ENCODE results near the gene DNAI2. TPM values are rescaled to one million over a fixed set of nuclear protein-coding genes. Genes with fewer than 3 reads are reported as not detected.

DNAI2 gene
- polyA plus RNA-seq, 2 of the 4 experiments (the other 2 are of a cell fraction), result not detected

- DNase-seq (ENCODE audit: low read depth in 1 of 2, low spot score in 1 of 2) (no peak), FAIRE-seq (no peak), ATAC-seq (no peak)
- 0 out of 3 replicates have a peak, but pooled peaks cover 3% of the 10 kb centered on the region for H3K4me1 ChIP-seq
- H3K9me3 ChIP-seq, result peaks cover 5% of the 10 kb centered on the region; the same call in 1 of the 3 replicates
- ChIA-PET CTCF (interaction anchor here (0.7 to 2.2 kb wide), 8 partner anchors 7 to 330 kb away, joined by 3 to 8 read pairs (median 4); no protein-coding TSS in a partner anchor), POLR2A (no interaction called here)
- no peak overlapping the region for H3K27ac ChIP-seq
- no peak overlapping the region for H3K4me3 ChIP-seq
- WGBS (ENCODE audit: missing lambda C conversion rate), result 65% methylated on average over 15 of the region's 15 CpGs
- no peak for TF ChIP-seq MAFK (IDR thresholded peaks at IDR 0.05; ENCODE audit: partially characterized antibody)
- no peak for TF ChIP-seq ZSCAN20 (CRISPR knock-in tag; IDR thresholded peaks at IDR 0.05)
- no peak for TF ChIP-seq HOXB13 (CRISPR knock-in tag; IDR thresholded peaks at IDR 0.05; ENCODE audit: low read depth)
- TF ChIP-seq RCOR1 (IDR thresholded peaks at IDR 0.05; ENCODE audit: low read depth, low read length), result no peak
- TF ChIP-seq CTCF (IDR thresholded peaks at IDR 0.05), result no peak
- no peak for TF ChIP-seq KDM1A (IDR thresholded peaks at IDR 0.05; ENCODE audit: low read depth)
- TF ChIP-seq CBX8 (IDR thresholded peaks at IDR 0.05), result no peak
- TF ChIP-seq BHLHE40 (IDR thresholded peaks at IDR 0.05; ENCODE audit: low read depth, low read length), result no peak
- no peak for TF ChIP-seq TP53 (CRISPR knock-in tag; IDR thresholded peaks at IDR 0.05)
- no peak overlapping the region for H3K4me2 ChIP-seq
Observed at GRCh38 chr17:74307984-74308773, 34.1 kb downstream of the DNAI2 start.

DNA sequence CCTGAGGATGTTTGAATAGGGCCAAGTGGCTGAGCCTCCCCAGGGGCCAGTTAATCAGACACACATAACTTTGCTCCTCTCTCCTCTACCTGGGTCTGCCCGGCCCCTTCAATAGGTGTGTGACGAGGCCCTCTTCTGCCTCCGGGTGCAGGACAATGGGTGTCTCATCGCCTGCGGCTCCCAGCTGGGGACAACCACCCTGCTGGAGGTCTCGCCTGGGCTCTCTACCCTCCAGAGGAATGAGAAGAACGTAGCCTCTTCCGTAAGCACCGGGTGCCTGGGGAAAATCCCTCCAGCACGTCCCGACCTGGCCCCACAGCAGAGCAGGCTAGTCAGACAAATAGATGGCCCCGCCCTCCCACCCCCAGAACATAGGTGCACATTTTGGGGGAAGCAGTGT, 35.9 kb downstream of the DNAI2 start:
- TF ChIP-seq ESRRA (IDR thresholded peaks at IDR 0.05; ENCODE audit: borderline replicate concordance, low read length), result no peak
- TF ChIP-seq SREBF2 (IDR thresholded peaks at IDR 0.05), result no peak
- FAIRE-seq (no peak), ATAC-seq (peak in 1 of 2 experiments; percentile 50; a peak in 3 of 6 replicates), DNase-seq (ENCODE audit: low read depth in 1 of 2, low spot score in 1 of 2) (peak in 1 of 2 experiments; percentile 25)
- POLR2A ChIA-PET, result no interaction called here
- no peak overlapping the region for H3K27ac ChIP-seq
- peaks cover 2% of the 10 kb centered on the region; the same call in 1 of the 3 replicates for H3K9me3 ChIP-seq
- no peak overlapping the region for H3K4me3 ChIP-seq
- CTCF ChIA-PET, result interaction anchor here (0.7 to 2.2 kb wide), 5 partner anchors 9 to 111 kb away, joined by 3 to 8 read pairs (median 5); no protein-coding TSS in a partner anchor
- H3K4me1 ChIP-seq, result 0 out of 3 replicates have a peak, but pooled peaks cover 3% of the 10 kb centered on the region
- WGBS (ENCODE audit: missing lambda C conversion rate), result 13% methylated on average over 11 of the region's 12 CpGs
- no peak overlapping the region for H3K4me2 ChIP-seq

DNA sequence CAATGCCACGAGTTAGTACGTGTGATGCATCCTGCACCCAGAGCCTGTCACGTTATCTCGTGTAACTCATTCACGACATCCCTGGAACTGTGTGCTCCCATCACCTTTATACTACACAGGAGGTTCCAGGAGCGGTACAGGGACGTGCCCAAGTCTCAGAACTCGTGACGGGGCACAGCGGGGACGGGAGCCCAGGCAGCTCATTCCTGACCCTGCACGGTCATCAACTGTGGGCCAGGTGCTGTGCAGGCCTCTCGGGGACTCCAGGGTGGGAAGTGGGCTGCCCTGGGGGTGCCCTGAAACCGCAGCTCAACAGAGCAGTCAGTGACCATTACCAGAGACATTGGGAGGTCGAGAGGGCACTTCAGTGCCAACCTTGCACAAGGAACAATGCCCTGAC, 40.8 kb downstream of the DNAI2 start:
- Histone ChIP-seq H3K27ac (no peak overlapping the region), H3K4me3 (no peak overlapping the region), H3K4me1 (0 out of 3 replicates have a peak, but pooled peaks cover 2% of the 10 kb centered on the region), H3K4me2 (no peak overlapping the region), H3K9me3 (no peaks in the 10 kb centered on the region)
- FAIRE-seq, result no peak
- DNase-seq (ENCODE audit: low read depth in 1 of 2, low spot score in 1 of 2), result no peak
- 47% methylated on average over 15 of the region's 15 CpGs for WGBS (ENCODE audit: missing lambda C conversion rate)
- ChIA-PET POLR2A (no interaction called here), CTCF (interaction anchor here (0.7 to 2.7 kb wide), 7 partner anchors 14 to 53 kb away, joined by 3 to 9 read pairs (median 4); partner anchors contain the start of gene BTBD17)
- ATAC-seq, result no peak
- TF ChIP-seq EHMT2 (IDR thresholded peaks at IDR 0.05; ENCODE audit: low read depth), result no peak

DNA sequence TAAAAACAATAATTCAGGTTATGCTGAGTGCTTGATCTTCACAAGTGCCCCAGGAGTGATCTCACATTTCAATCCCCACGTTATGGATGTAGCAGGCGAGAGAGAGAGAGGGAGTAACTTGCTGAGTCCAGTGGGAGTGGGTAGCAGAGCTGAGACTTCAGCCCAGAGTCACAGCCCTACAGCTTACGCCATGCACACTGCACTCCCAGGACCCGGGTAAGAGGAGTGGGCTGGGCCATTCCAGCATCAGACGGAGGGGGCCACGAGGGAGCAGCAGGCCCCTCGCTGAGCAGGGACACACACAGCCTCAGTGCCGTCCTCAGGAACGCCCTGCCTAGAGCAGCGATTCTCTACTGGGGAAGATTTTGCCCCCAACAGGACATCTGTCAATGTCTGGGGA, 42.2 kb downstream of the DNAI2 start:
- 48% methylated on average over 10 of the region's 10 CpGs for WGBS (ENCODE audit: missing lambda C conversion rate)
- ATAC-seq (no peak; a peak in 1 of 6 replicates), FAIRE-seq (no peak), DNase-seq (ENCODE audit: low read depth in 1 of 2, low spot score in 1 of 2) (no peak)
- H3K27ac ChIP-seq, result no peak overlapping the region
- ChIA-PET CTCF (interaction anchor here (0.8 to 1.3 kb wide), 3 partner anchors 12 to 45 kb away, joined by 3 to 5 read pairs (median 3); no protein-coding TSS in a partner anchor), POLR2A (no interaction called here)
- no peak overlapping the region for H3K4me2 ChIP-seq
- H3K4me1 ChIP-seq, result no peaks in the 10 kb centered on the region
- H3K4me3 ChIP-seq, result no peak overlapping the region
- no peaks in the 10 kb centered on the region for H3K9me3 ChIP-seq
- TF ChIP-seq FOSL2 (IDR thresholded peaks at IDR 0.05) (no peak), FOSL2 (CRISPR knock-in tag; IDR thresholded peaks at IDR 0.05) (no peak), HOXB5 (CRISPR knock-in tag; IDR thresholded peaks at IDR 0.05) (no peak), CBX2 (IDR thresholded peaks at IDR 0.05; ENCODE audit: borderline replicate concordance, low read depth) (no peak), CEBPB (IDR thresholded peaks at IDR 0.05) (no peak), NPAS2 (CRISPR knock-in tag; IDR thresholded peaks at IDR 0.05; ENCODE audit: borderline replicate concordance) (no peak), TP53 (CRISPR knock-in tag; IDR thresholded peaks at IDR 0.05) (no peak), ESRRA (IDR thresholded peaks at IDR 0.05; ENCODE audit: borderline replicate concordance, low read length) (no peak), HES2 (IDR thresholded peaks at IDR 0.05) (no peak), ELK1 (IDR thresholded peaks at IDR 0.05; ENCODE audit: low read depth, low read length) (no peak), CBX8 (IDR thresholded peaks at IDR 0.05) (no peak), RCOR1 (IDR thresholded peaks at IDR 0.05; ENCODE audit: low read depth, low read length) (no peak)
- TF ChIP-seq, protein P1, sequence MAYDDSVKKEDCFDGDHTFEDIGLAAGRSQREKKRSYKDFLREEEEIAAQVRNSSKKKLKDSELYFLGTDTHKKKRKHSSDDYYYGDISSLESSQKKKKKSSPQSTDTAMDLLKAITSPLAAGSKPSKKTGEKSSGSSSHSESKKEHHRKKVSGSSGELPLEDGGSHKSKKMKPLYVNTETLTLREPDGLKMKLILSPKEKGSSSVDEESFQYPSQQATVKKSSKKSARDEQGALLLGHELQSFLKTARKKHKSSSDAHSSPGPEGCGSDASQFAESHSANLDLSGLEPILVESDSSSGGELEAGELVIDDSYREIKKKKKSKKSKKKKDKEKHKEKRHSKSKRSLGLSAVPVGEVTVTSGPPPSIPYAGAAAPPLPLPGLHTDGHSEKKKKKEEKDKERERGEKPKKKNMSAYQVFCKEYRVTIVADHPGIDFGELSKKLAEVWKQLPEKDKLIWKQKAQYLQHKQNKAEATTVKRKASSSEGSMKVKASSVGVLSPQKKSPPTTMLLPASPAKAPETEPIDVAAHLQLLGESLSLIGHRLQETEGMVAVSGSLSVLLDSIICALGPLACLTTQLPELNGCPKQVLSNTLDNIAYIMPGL (CRISPR knock-in tag; IDR thresholded peaks at IDR 0.05; ENCODE audit: borderline replicate concordance), result no peak
